Stimulated activated CD8-positive, alpha-beta memory T cell treated with anti-CD3 and anti-CD28 coated beads, Interleukin-15, amount 100 ng/mL, for 24 hours (primary cell): ENCODE results near the gene RALB.
"Not testable (repeated sequence)": the region's sequence is repeated elsewhere in the genome, so short reads cannot be mapped to it uniquely, and the experiment has no call there.

Experiments used
- DNase-seq: peaks from one replicate; pipeline ENCODE4 v3.0.0-alpha.2; 2020; ENCODE audit warnings: low read depth

The RALB gene

GRCh38 chr2:120224735-120225548 is 27.7 kb upstream of the RALB start:
- no peak for DNase-seq

GRCh38 chr2:120225549-120226065 is 27.0 kb upstream of the RALB start:
- DNase-seq: no peak

- DNase-seq: no peak
Measured at GRCh38 chr2:120226316-120226715, 26.3 kb upstream of the RALB start.

- no peak for DNase-seq
Measured at GRCh38 chr2:120227111-120227991, 25.3 kb upstream of the RALB start.

GRCh38 chr2:120228503-120228902 is 24.1 kb upstream of the RALB start:
- DNase-seq: no peak

GRCh38 chr2:120229341-120229740 is 23.3 kb upstream of the RALB start:
- DNase-seq: no peak

GRCh38 chr2:120230515-120231471 is 21.9 kb upstream of the RALB start:
- no peak for DNase-seq

- DNase-seq: no peak
Measured at GRCh38 chr2:120231564-120231973, 21.1 kb upstream of the RALB start.

GRCh38 chr2:120231974-120232635 is 20.5 kb upstream of the RALB start:
- no peak for DNase-seq

- DNase-seq: no peak
Measured at GRCh38 chr2:120233292-120233691, 19.4 kb upstream of the RALB start.

GRCh38 chr2:120235158-120235557 is 17.5 kb upstream of the RALB start:
- DNase-seq: not testable (repeated sequence)

GRCh38 chr2:120235681-120236080 is 17.0 kb upstream of the RALB start:
- DNase-seq: no peak

GRCh38 chr2:120236316-120236715 is 16.3 kb upstream of the RALB start:
- DNase-seq: no peak

- DNase-seq: no peak
Measured at GRCh38 chr2:120236791-120237190, 15.9 kb upstream of the RALB start.

- no peak for DNase-seq
Measured at GRCh38 chr2:120237491-120237902, 15.2 kb upstream of the RALB start.

GRCh38 chr2:120238728-120239487 is 13.7 kb upstream of the RALB start:
- DNase-seq: no peak

GRCh38 chr2:120239488-120240287 is 13.0 kb upstream of the RALB start:
- no peak for DNase-seq

GRCh38 chr2:120240901-120241429 is 11.7 kb upstream of the RALB start:
- DNase-seq: no peak

- DNase-seq: no peak
Measured at GRCh38 chr2:120241684-120242083, 11.0 kb upstream of the RALB start.
